AG08396 (cell line): ENCODE results near the gene YY1AP1.
A peak's percentile ranks its signal among the peaks of the same experiment; 100 is the strongest.
"Not testable (repeated sequence)": the region's sequence is repeated elsewhere in the genome, so short reads cannot be mapped to it uniquely, and the experiment has no call there.

Experiments
- DNase-seq: peaks from one replicate; pipeline ENCODE4 v3.0.0; 2012; ENCODE audit warnings: low spot score, mixed read lengths

YY1AP1 gene

GRCh38 chr1:155645648-155646047 is 42.9 kb downstream of the YY1AP1 start:
- peak; percentile 15 for DNase-seq

- no peak for DNase-seq
Measured at GRCh38 chr1:155645034-155645598, 43.5 kb downstream of the YY1AP1 start.

- no peak for DNase-seq
Measured at GRCh38 chr1:155643230-155643629, 45.3 kb downstream of the YY1AP1 start.

GRCh38 chr1:155642559-155643180 is 45.9 kb downstream of the YY1AP1 start:
- not testable (repeated sequence) for DNase-seq

- DNase-seq, result no peak
Measured at GRCh38 chr1:155640367-155640766, 48.2 kb downstream of the YY1AP1 start.

- no peak for DNase-seq
Measured at GRCh38 chr1:155636397-155637153, 52.0 kb downstream of the YY1AP1 start.

GRCh38 chr1:155626428-155626827 is 62.1 kb downstream of the YY1AP1 start:
- DNase-seq, result not testable (repeated sequence)

- no peak for DNase-seq
Measured at GRCh38 chr1:155623357-155623756, 65.2 kb downstream of the YY1AP1 start.

- no peak for DNase-seq
Measured at GRCh38 chr1:155622191-155622590, 66.4 kb downstream of the YY1AP1 start.

GRCh38 chr1:155613226-155613625 is 75.3 kb downstream of the YY1AP1 start:
- not testable (repeated sequence) for DNase-seq

GRCh38 chr1:155610257-155610647 is 78.3 kb downstream of the YY1AP1 start:
- not testable (repeated sequence) for DNase-seq

GRCh38 chr1:155609515-155610256 is 78.9 kb downstream of the YY1AP1 start, which contains the start of gene MSTO1:
Gene MSTO1 (plus strand): TSS chr1:155610218. CDS start chr1:155610249, 31 bp downstream.
- DNase-seq, result peak; percentile 95
